Measurements from ENCODE around the gene ZNF230.

Gene ZNF230

GRCh38 chr19:44019498-44019897 lies 16.7 kb downstream of the ZNF230 start:
- Mint-ChIP-seq H3K9me3 (peaks cover 50% of the 10 kb centered on the region), H3K27ac (no peak overlapping the region)

GRCh38 chr19:44021221-44021620 lies 18.5 kb downstream of the ZNF230 start:
- peaks cover 14% of the 10 kb centered on the region for H3K36me3 Mint-ChIP-seq
- H3K9me3 Mint-ChIP-seq, result peaks cover 46% of the 10 kb centered on the region
- H3K4me1 Mint-ChIP-seq, result peaks cover 17% of the 10 kb centered on the region
- H3K27ac Mint-ChIP-seq, result no peak overlapping the region
- H3K27me3 Mint-ChIP-seq, result peaks cover 7% of the 10 kb centered on the region
- no peak overlapping the region for H3K4me3 Mint-ChIP-seq

More at GRCh38 chr19:44019498-44019897, 16.7 kb downstream of the ZNF230 start:
- H3K4me3 Mint-ChIP-seq, result no peak overlapping the region
- peaks cover under 1% of the 10 kb centered on the region for H3K4me1 Mint-ChIP-seq
- H3K36me3 Mint-ChIP-seq, result peaks cover 11% of the 10 kb centered on the region
- H3K27me3 Mint-ChIP-seq, result peaks cover 7% of the 10 kb centered on the region

- Mint-ChIP-seq H3K4me1 (peaks cover 34% of the 10 kb centered on the region), H3K36me3 (peaks cover 36% of the 10 kb centered on the region)
These were observed 22.1 kb downstream of the ZNF230 start for GRCh38 chr19:44024900-44025216.

GRCh38 chr19:44025217-44025936 lies 22.6 kb downstream of the ZNF230 start, which contains the start of gene ZNF222:
Gene ZNF222 (plus strand): TSS chr19:44025379. CDS start chr19:44025437, 58 bp downstream.
- Mint-ChIP-seq H3K36me3 (peaks cover 39% of the 10 kb centered on the region), H3K4me3 (peak within 1 kb of the TSS; percentile 97), H3K27me3 (peaks cover 3% of the 10 kb centered on the region), H3K4me1 (peaks cover 34% of the 10 kb centered on the region), H3K9me3 (peaks cover 41% of the 10 kb centered on the region), H3K27ac (peak within 1 kb of the TSS; percentile 93)

More at GRCh38 chr19:44024900-44025216, 22.1 kb downstream of the ZNF230 start:
- Mint-ChIP-seq H3K4me3 (peak overlapping the region; percentile 97), H3K27ac (peak overlapping the region; percentile 93), H3K9me3 (peaks cover 46% of the 10 kb centered on the region), H3K27me3 (peaks cover 4% of the 10 kb centered on the region)

- H3K36me3 Mint-ChIP-seq, result peaks cover 50% of the 10 kb centered on the region
- peak overlapping the region; percentile 97 for H3K4me3 Mint-ChIP-seq
- H3K9me3 Mint-ChIP-seq, result peaks cover 37% of the 10 kb centered on the region
- peaks cover 34% of the 10 kb centered on the region for H3K4me1 Mint-ChIP-seq
- H3K27ac Mint-ChIP-seq, result no peak overlapping the region
- H3K27me3 Mint-ChIP-seq, result no peaks in the 10 kb centered on the region
These were observed 23.9 kb downstream of the ZNF230 start for GRCh38 chr19:44026622-44027021.

GRCh38 chr19:44032001-44032610 lies 29.3 kb downstream of the ZNF230 start:
- Mint-ChIP-seq H3K36me3 (peaks cover 59% of the 10 kb centered on the region), H3K27me3 (no peaks in the 10 kb centered on the region), H3K4me1 (peaks cover 10% of the 10 kb centered on the region), H3K4me3 (no peak overlapping the region), H3K9me3 (peaks cover 43% of the 10 kb centered on the region), H3K27ac (no peak overlapping the region)

GRCh38 chr19:44042147-44042546 lies 39.4 kb downstream of the ZNF230 start:
- Mint-ChIP-seq H3K36me3 (peaks cover 13% of the 10 kb centered on the region), H3K27ac (no peak overlapping the region), H3K27me3 (peaks cover 20% of the 10 kb centered on the region), H3K4me1 (no peaks in the 10 kb centered on the region), H3K9me3 (peaks cover 48% of the 10 kb centered on the region), H3K4me3 (no peak overlapping the region)

GRCh38 chr19:44050740-44051649 lies 48.2 kb downstream of the ZNF230 start:
- H3K4me1 Mint-ChIP-seq, result peaks cover 42% of the 10 kb centered on the region
- H3K27me3 Mint-ChIP-seq, result peaks cover 2% of the 10 kb centered on the region
- H3K9me3 Mint-ChIP-seq, result peaks cover 27% of the 10 kb centered on the region
- H3K36me3 Mint-ChIP-seq, result peaks cover 29% of the 10 kb centered on the region
- peak overlapping the region; percentile 90 for H3K4me3 Mint-ChIP-seq
- H3K27ac Mint-ChIP-seq, result peak overlapping the region; percentile 85

- Mint-ChIP-seq H3K9me3 (peaks cover 27% of the 10 kb centered on the region), H3K27ac (peak within 1 kb of the TSS; percentile 85), H3K4me3 (peak within 1 kb of the TSS; percentile 90), H3K27me3 (no peaks in the 10 kb centered on the region), H3K4me1 (peaks cover 42% of the 10 kb centered on the region), H3K36me3 (peaks cover 32% of the 10 kb centered on the region)
These were observed 49.1 kb downstream of the ZNF230 start, which contains the start of gene ZNF223 for GRCh38 chr19:44051650-44052402. Gene ZNF223 (plus strand): TSS chr19:44052036. CDS start chr19:44055177, 3,141 bp downstream.

GRCh38 chr19:44055870-44056269 lies 53.1 kb downstream of the ZNF230 start:
- Mint-ChIP-seq H3K4me3 (no peak overlapping the region), H3K4me1 (peaks cover 38% of the 10 kb centered on the region), H3K27me3 (no peaks in the 10 kb centered on the region), H3K27ac (no peak overlapping the region), H3K36me3 (peaks cover 57% of the 10 kb centered on the region), H3K9me3 (peaks cover 15% of the 10 kb centered on the region)

GRCh38 chr19:44059229-44059628 lies 56.5 kb downstream of the ZNF230 start:
- peaks cover 16% of the 10 kb centered on the region for H3K9me3 Mint-ChIP-seq
- peaks cover 76% of the 10 kb centered on the region for H3K36me3 Mint-ChIP-seq

GRCh38 chr19:44061038-44061437 lies 58.3 kb downstream of the ZNF230 start:
- Mint-ChIP-seq H3K36me3 (peaks cover 73% of the 10 kb centered on the region), H3K9me3 (peaks cover 12% of the 10 kb centered on the region), H3K27me3 (no peaks in the 10 kb centered on the region), H3K4me3 (no peak overlapping the region), H3K27ac (no peak overlapping the region), H3K4me1 (no peaks in the 10 kb centered on the region)

More at GRCh38 chr19:44059229-44059628, 56.5 kb downstream of the ZNF230 start:
- Mint-ChIP-seq H3K4me1 (peaks cover 6% of the 10 kb centered on the region), H3K27me3 (no peaks in the 10 kb centered on the region), H3K4me3 (no peak overlapping the region), H3K27ac (no peak overlapping the region)
